ENCODE results near the gene PLXNA4. TPM values are rescaled to one million over a fixed set of nuclear protein-coding genes. Genes with fewer than 3 reads are reported as not detected.
A peak's percentile ranks its signal among the peaks of the same experiment; 100 is the strongest.

The PLXNA4 gene
- total and polyA plus RNA-seq, 9 of the 15 experiments (the other 6 are each of a cell fraction or from before 2014, with no cell fraction given), result under 0.01 to 0.09 TPM; not detected in 7

DNA sequence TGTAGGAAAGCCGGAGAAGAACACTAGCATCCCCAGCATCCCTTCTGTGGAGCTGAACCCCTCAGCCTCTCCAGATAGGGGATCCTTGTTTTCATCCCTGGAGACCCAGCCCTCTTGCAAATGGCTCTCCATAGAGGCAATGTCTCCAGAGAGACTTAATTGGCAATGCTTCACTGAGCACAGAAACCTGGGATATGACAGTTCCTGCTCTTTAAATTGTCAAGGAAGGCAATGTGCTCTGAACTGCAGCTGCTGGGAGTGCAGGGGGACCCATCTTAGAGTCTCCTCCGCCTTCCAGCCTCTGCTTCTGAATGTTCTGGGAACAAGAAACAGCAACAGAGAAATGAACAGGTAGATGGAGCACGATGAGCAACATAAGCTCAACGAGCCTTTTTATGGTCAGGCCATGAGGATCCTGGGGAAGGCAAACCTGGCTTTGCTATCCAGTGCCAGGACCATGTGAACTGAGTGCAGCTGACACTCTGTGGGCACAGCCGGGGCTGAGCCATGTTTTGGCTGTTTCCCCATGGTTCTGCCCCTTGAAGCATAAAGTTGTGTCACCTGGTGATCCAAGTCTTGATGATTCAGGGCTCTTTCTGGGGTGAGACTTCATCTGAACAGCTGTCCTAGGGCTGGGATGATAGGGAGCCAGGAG, 481.0 kb downstream of the PLXNA4 start (continued):
- TF ChIP-seq ZNF146 (CRISPR knock-in tag; IDR thresholded peaks at IDR 0.05; ENCODE audit: unreplicated experiment) (no peak), ATF3 (IDR thresholded peaks at IDR 0.05) (no peak), ATF3 (CRISPR knock-in tag; conservative IDR thresholded peaks at IDR 0.05) (no peak), L3MBTL2 (IDR thresholded peaks at IDR 0.05) (no peak), NR2C2 (CRISPR knock-in tag; IDR thresholded peaks at IDR 0.05) (no peak), NR2C2 (tag; IDR thresholded peaks at IDR 0.05) (no peak)

GRCh38 chr7:132092106-132092505, 484.2 kb downstream of the PLXNA4 start:
- Histone ChIP-seq H3K4me3 (no peak overlapping the region), H3K36me3 (ENCODE audit: control insufficient read depth, insufficient read depth, low read length) (no peaks in the 10 kb centered on the region), H3K79me2 (ENCODE audit: control insufficient read depth, insufficient read depth, low read length) (no peaks in the 10 kb centered on the region), H3K4me1 (replicated peaks in 1 of 2; ENCODE audit: control insufficient read depth in 2 of 2, insufficient read depth in 2 of 2, low read length in 2 of 2) (no peaks in the 10 kb centered on the region), H3K9me3 (replicated peaks; ENCODE audit: control insufficient read depth, insufficient read depth, low read depth, low read length) (no peaks in the 10 kb centered on the region), H3K9me1 (ENCODE audit: control insufficient read depth, insufficient read depth, low read length) (no peaks in the 10 kb centered on the region), H3K27me3 (ENCODE audit: control insufficient read depth in 2 of 2, insufficient read depth in 2 of 2, low read length in 2 of 2) (peaks cover 0 to 32% of the 10 kb centered on the region in 2 experiments; a peak in 2 of 5 replicates), H3K9ac (ENCODE audit: insufficient read depth in 1 of 2, low read depth in 2 of 2, low read length in 2 of 2) (no peak overlapping the region), H4K20me1 (replicated peaks; ENCODE audit: control insufficient read depth, insufficient read depth, low read length) (no peaks in the 10 kb centered on the region), H3K27ac (ENCODE audit: extremely low read depth, low read depth, low read length) (no peak overlapping the region), H2AFZ (ENCODE audit: low read depth, low read length) (no peak overlapping the region), H3K4me2 (ENCODE audit: insufficient read depth, low read length) (no peak overlapping the region)
- in situ Hi-C loops (cut with MboI), result no loop called here
- POLR2A ChIA-PET, result interaction anchor here (0.6 kb wide), 1 partner anchor 235 kb away, joined by 3 read pairs; no protein-coding TSS in a partner anchor
- FAIRE-seq (no peak), DNase-seq (ENCODE audit: extremely low read depth in 1 of 4, low spot score in 3 of 4) (no peak), ATAC-seq (no peak)
- 0% methylated on average over 4 of the region's 4 CpGs for WGBS (ENCODE audit: insufficient coverage, low coverage, missing lambda C conversion rate)
- BruUV-seq (replicated peaks), result no TSS peak
- TF ChIP-seq OTX1 (CRISPR knock-in tag; IDR thresholded peaks at IDR 0.05) (no peak), KLF16 (IDR thresholded peaks at IDR 0.05) (no peak), ESRRA (IDR thresholded peaks at IDR 0.05; ENCODE audit: borderline replicate concordance, low read depth) (peak; percentile 24; the same call in 1 of the 2 replicates), ZNF589 (CRISPR knock-in tag; IDR thresholded peaks at IDR 0.05; ENCODE audit: low read depth) (no peak)
- CTCF ChIA-PET (ENCODE audit: low intra/inter-chr PET ratio), result no interaction called here
- intact Hi-C loops (cut with micrococcal nuclease), result no loop called here
